Neural progenitor cell (in vitro differentiated cells): Measurements from ENCODE around the gene JOSD2.

Source experiments
- CTCF ChIP-seq: fragments of 200-600 bp; sonication (generic); IDR thresholded peaks from 2 replicates; pipeline ENCODE4 v1.5.1; 2017; ENCODE audit warnings: antibody characterized with exemption, mild to moderate bottlenecking
- EZH2 ChIP-seq: fragments of 200-600 bp; sonication (generic); IDR thresholded peaks from 2 replicates; pipeline ENCODE4 v1.6.1; 2017; ENCODE audit warnings: antibody characterized with exemption, mild to moderate bottlenecking, moderate library complexity
- EZH2phosphoT487 ChIP-seq: fragments of 200-600 bp; sonication (generic); IDR thresholded peaks from 2 replicates; pipeline ENCODE4 v1.6.1; 2017; ENCODE audit warnings: antibody characterized with exemption

DNA sequence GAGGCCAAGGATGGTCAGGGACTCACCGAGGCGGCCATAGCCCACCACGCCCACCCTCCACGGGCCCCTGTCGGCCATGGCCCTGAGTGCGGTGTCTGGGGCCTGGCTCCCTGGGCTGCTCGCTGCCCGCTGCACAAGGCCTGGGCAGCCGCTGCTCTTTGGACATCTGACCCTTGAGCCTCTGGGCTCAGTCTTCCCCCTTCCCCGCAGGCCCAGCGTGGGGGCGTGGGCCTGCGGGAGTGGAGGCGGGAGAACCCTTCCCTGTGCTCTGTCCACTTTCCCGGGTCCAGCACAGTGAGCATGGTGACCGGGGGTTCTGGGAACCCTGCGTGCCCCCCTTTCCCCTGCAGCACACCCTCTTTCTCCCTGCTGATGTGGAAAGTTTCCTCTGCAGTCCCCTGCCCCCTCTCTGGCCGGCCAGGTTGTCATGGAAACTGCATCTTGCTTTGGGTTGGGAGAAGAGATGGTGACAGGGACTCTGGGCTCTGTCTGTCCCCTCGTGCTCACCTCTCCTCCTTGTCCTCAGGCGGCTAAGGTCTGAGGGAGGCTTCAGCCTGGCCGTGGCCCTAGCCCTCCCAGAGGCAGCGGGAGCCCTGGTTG lies 2.9 kb upstream of the JOSD2 start, which contains the start of gene ASPDH:
- TF ChIP-seq CTCF (no peak), EZH2 (no peak), EZH2phosphoT487 (no peak)
